Measurements from ENCODE around the gene HLA-E. TPM values are rescaled to one million over a fixed set of nuclear protein-coding genes. Genes with fewer than 3 reads are reported as not detected.

Gene HLA-E
- total RNA-seq, 1 experiment from 2014 or later: 47.0 TPM

- no peaks in the 10 kb centered on the region for H3K27me3 ChIP-seq (replicated peaks; ENCODE audit: control insufficient read depth, insufficient read depth, low read length)
- no peaks in the 10 kb centered on the region for H3K36me3 ChIP-seq (ENCODE audit: control insufficient read depth, insufficient read depth, low read length)
- no peaks in the 10 kb centered on the region for H3K9me3 ChIP-seq
- peak; percentile 80 to 85 for DNase-seq
- no peak overlapping the region for H3K4me3 Mint-ChIP-seq (ENCODE audit: unreplicated experiment)
- H3K4me1 Mint-ChIP-seq (ENCODE audit: low read depth, unreplicated experiment): no peaks in the 10 kb centered on the region
- no peaks in the 10 kb centered on the region for H3K9me3 Mint-ChIP-seq (ENCODE audit: unreplicated experiment)
- H3K27ac Mint-ChIP-seq (ENCODE audit: unreplicated experiment): no peak overlapping the region
- ChIA-PET POLR2A (no interaction called here), CTCF (interaction anchor here (0.5 to 1.1 kb wide), 15 partner anchors 10 to 1093 kb away, joined by 3 to 11 read pairs (median 5); partner anchors contain the start of gene ATP6V1G2)
- TF ChIP-seq, protein P1, sequence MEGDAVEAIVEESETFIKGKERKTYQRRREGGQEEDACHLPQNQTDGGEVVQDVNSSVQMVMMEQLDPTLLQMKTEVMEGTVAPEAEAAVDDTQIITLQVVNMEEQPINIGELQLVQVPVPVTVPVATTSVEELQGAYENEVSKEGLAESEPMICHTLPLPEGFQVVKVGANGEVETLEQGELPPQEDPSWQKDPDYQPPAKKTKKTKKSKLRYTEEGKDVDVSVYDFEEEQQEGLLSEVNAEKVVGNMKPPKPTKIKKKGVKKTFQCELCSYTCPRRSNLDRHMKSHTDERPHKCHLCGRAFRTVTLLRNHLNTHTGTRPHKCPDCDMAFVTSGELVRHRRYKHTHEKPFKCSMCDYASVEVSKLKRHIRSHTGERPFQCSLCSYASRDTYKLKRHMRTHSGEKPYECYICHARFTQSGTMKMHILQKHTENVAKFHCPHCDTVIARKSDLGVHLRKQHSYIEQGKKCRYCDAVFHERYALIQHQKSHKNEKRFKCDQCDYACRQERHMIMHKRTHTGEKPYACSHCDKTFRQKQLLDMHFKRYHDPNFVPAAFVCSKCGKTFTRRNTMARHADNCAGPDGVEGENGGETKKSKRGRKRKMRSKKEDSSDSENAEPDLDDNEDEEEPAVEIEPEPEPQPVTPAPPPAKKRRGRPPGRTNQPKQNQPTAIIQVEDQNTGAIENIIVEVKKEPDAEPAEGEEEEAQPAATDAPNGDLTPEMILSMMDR (IDR thresholded peaks at IDR 0.05; ENCODE audit: insufficient read depth in 1 of 2, low read depth in 1 of 2, low read length in 1 of 2, severe bottlenecking in 1 of 2, unreplicated experiment in 1 of 2): peak; percentile 87 to 88
- H3K4me1 ChIP-seq: no peaks in the 10 kb centered on the region
- H3K4me3 ChIP-seq (ENCODE audit: low read depth, low read length): no peak overlapping the region
- BruUV-seq (replicated peaks): no TSS peak
- H3K36me3 Mint-ChIP-seq (ENCODE audit: insufficient read depth, unreplicated experiment): no peaks in the 10 kb centered on the region
- intact Hi-C loops (cut with micrococcal nuclease; ENCODE audit: unreplicated experiment): no loop called here
- peaks cover 32% of the 10 kb centered on the region for H3K27me3 Mint-ChIP-seq (ENCODE audit: insufficient read depth, unreplicated experiment)
Observed at GRCh38 chr6:30453508-30454116, 35.7 kb upstream of the HLA-E start.

DNA sequence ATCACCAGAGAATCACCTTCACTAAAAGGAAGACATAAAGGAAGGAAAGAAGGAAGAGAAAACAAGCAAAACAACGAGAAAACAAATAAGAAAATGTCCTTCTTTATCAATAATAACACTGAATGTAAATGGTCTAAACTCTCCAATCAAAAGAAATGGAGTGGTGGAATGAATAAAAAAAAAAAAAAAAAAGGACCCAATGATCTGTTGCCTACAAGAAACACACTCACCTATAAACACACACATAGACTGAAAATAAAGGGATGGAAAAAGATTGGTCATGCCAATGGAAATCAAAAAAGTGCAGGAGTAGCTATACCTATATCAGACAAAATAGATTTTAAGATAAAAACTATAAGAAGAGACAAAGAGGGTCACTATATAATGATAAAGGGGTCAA is 30.2 kb upstream of the HLA-E start:
- no peak overlapping the region for H3K4me3 ChIP-seq (ENCODE audit: low read depth, low read length)
- Mint-ChIP-seq H3K27me3 (ENCODE audit: insufficient read depth, unreplicated experiment) (peaks cover 49% of the 10 kb centered on the region), H3K36me3 (ENCODE audit: insufficient read depth, unreplicated experiment) (no peaks in the 10 kb centered on the region), H3K4me1 (ENCODE audit: low read depth, unreplicated experiment) (no peaks in the 10 kb centered on the region), H3K9me3 (ENCODE audit: unreplicated experiment) (no peaks in the 10 kb centered on the region), H3K4me3 (ENCODE audit: unreplicated experiment) (no peak overlapping the region), H3K27ac (ENCODE audit: unreplicated experiment) (no peak overlapping the region)
- no peaks in the 10 kb centered on the region for H3K4me1 ChIP-seq
- BruUV-seq (replicated peaks): no TSS peak
- ChIA-PET POLR2A (no interaction called here), CTCF (interaction anchor here (0.7 kb wide), 1 partner anchor 8 kb away, joined by 4 read pairs; no protein-coding TSS in a partner anchor)
- TF ChIP-seq, protein P1 (IDR thresholded peaks at IDR 0.05; ENCODE audit: insufficient read depth in 1 of 2, low read depth in 1 of 2, low read length in 1 of 2, severe bottlenecking in 1 of 2, unreplicated experiment in 1 of 2): no peak
- intact Hi-C loops (cut with micrococcal nuclease; ENCODE audit: unreplicated experiment): no loop called here
- H3K27me3 ChIP-seq (replicated peaks; ENCODE audit: control insufficient read depth, insufficient read depth, low read length): no peaks in the 10 kb centered on the region; the same call in 1 of the 2 replicates
- no peaks in the 10 kb centered on the region for H3K36me3 ChIP-seq (ENCODE audit: control insufficient read depth, insufficient read depth, low read length)
- H3K9me3 ChIP-seq: no peaks in the 10 kb centered on the region
- no peak for DNase-seq

DNA sequence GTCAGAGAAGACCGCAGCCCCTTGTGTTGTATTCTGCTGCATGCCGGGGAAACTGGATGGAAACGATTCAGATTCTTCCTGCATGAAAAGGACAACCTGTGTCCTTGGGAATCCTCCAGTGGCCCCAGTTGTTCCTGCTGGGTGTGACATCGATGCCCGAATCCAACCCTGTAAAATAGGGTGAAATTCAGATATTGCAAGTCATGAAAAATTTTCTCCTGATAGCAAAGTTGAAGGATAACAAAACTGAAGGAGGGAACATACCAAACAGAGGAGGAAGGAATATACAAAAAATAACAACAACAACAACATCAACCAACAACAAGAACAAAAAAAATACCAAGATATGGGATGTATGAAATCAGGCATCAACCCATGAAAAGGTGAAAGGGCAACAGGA is 28.3 kb upstream of the HLA-E start:
- no peaks in the 10 kb centered on the region for H3K36me3 Mint-ChIP-seq (ENCODE audit: insufficient read depth, unreplicated experiment)
- Histone ChIP-seq H3K9me3 (no peaks in the 10 kb centered on the region), H3K4me3 (ENCODE audit: low read depth, low read length) (no peak overlapping the region), H3K4me1 (no peaks in the 10 kb centered on the region), H3K27me3 (replicated peaks; ENCODE audit: control insufficient read depth, insufficient read depth, low read length) (peaks cover 8% of the 10 kb centered on the region), H3K36me3 (ENCODE audit: control insufficient read depth, insufficient read depth, low read length) (no peaks in the 10 kb centered on the region)
- H3K27me3 Mint-ChIP-seq (ENCODE audit: insufficient read depth, unreplicated experiment): peaks cover 56% of the 10 kb centered on the region
- BruUV-seq (replicated peaks): no TSS peak
- no peaks in the 10 kb centered on the region for H3K9me3 Mint-ChIP-seq (ENCODE audit: unreplicated experiment)
- ChIA-PET CTCF (no interaction called here), POLR2A (no interaction called here)
- H3K27ac Mint-ChIP-seq (ENCODE audit: unreplicated experiment): no peak overlapping the region
- no peaks in the 10 kb centered on the region for H3K4me1 Mint-ChIP-seq (ENCODE audit: low read depth, unreplicated experiment)
- DNase-seq: no peak
- TF ChIP-seq, protein P1 (IDR thresholded peaks at IDR 0.05; ENCODE audit: insufficient read depth in 1 of 2, low read depth in 1 of 2, low read length in 1 of 2, severe bottlenecking in 1 of 2, unreplicated experiment in 1 of 2): no peak
- no peak overlapping the region for H3K4me3 Mint-ChIP-seq (ENCODE audit: unreplicated experiment)
- intact Hi-C loops (cut with micrococcal nuclease; ENCODE audit: unreplicated experiment): no loop called here
